H1 (cell line): ENCODE data around the gene MTFP1. TPM values are rescaled to one million over a fixed set of nuclear protein-coding genes. Genes with fewer than 3 reads are reported as not detected.

ENCODE experiments used
- CTCF ChIA-PET: fragments of 300-600 bp; sonication (Branson Sonifier 250); formaldehyde crosslinking; loops from one replicate; lab custom pipeline; 2021; ENCODE audit not compliant: partially characterized antibody; lab: Charles Lee
- POLR2A ChIA-PET: fragments of 300-600 bp; sonication (Branson Sonifier 250); formaldehyde crosslinking; loops from one replicate; lab custom pipeline; 2021; ENCODE audit warnings: inconsistent platforms; ENCODE audit not compliant: partially characterized antibody; lab: Charles Lee
- DNase-seq, 2 experiments: peaks; one replicate each; pipeline versions ENCODE4 v3.0.0 to v3.0.0-alpha.2; 2010 to 2022; ENCODE audit warnings: low spot score in 2 of 2, low read depth in 1 of 2, mixed read lengths in 1 of 2
- FAIRE-seq: peaks from 2 replicates; lab custom pipeline; 2011; peaks lifted over from hg19 to GRCh38; lab: Jason Lieb, UNC
- H2AFZ ChIP-seq: 2 replicates; pipeline ENCODE4 v1.8.1; 2012; ENCODE audit warnings: low read length, inconsistent platforms
- H2AK5ac ChIP-seq: 2 replicates; pipeline ENCODE4 v1.6.1; 2013; ENCODE audit warnings: low read depth, low read length
- H2BK120ac ChIP-seq: replicated peaks from 2 replicates; pipeline ENCODE3; 2013; ENCODE audit warnings: low read depth, low read length, inconsistent platforms
- H2BK12ac ChIP-seq: 2 replicates; pipeline ENCODE4 v1.6.1; 2013; ENCODE audit warnings: low read depth, low read length
- H2BK15ac ChIP-seq: 2 replicates; pipeline ENCODE4 v1.6.1; 2013; ENCODE audit warnings: low read length
- H2BK20ac ChIP-seq: 2 replicates; pipeline ENCODE4 v1.6.1; 2013; ENCODE audit warnings: low read length
- H2BK5ac ChIP-seq: 2 replicates; pipeline ENCODE4 v1.6.1; 2013; ENCODE audit warnings: low read depth, low read length
- H3K14ac ChIP-seq: 2 replicates; pipeline ENCODE4 v1.6.1; 2013; ENCODE audit warnings: inconsistent platforms; ENCODE audit not compliant: insufficient read length
- H3K18ac ChIP-seq: 2 replicates; pipeline ENCODE4 v1.6.1; 2013; ENCODE audit warnings: low read length; ENCODE audit errors: extremely low read depth
- H3K23ac ChIP-seq: 2 replicates; pipeline ENCODE4 v1.6.1; 2013; ENCODE audit warnings: inconsistent platforms; ENCODE audit not compliant: insufficient read length
- H3K23me2 ChIP-seq: 2 replicates; pipeline ENCODE4 v1.6.1; 2013; ENCODE audit warnings: low read depth, low read length
- H3K27ac ChIP-seq: 2 replicates; pipeline ENCODE4 v1.6.1; 2011; ENCODE audit warnings: low read depth, low read length, inconsistent platforms
- H3K27me3 ChIP-seq, 4 experiments: replicated peaks in 1 of 4; 1 replicate in 1 of 4; 2 replicates in 3 of 4; pipeline versions ENCODE4 v1.6.1 to v1.8.1; 2011 to 2013; ENCODE audit warnings: low read length in 3 of 4, mild to moderate bottlenecking in 3 of 4, inconsistent platforms in 2 of 4, mixed read lengths in 2 of 4, moderate library complexity in 1 of 4; ENCODE audit not compliant: control insufficient read depth in 3 of 4, insufficient read depth in 3 of 4; ENCODE audit errors: extremely low read depth in 1 of 4
- H3K36me3 ChIP-seq, 4 experiments: 2 replicates each; pipeline versions ENCODE4 v1.6.1 to v1.8.1; 2011 to 2013; ENCODE audit warnings: mild to moderate bottlenecking in 4 of 4, low read length in 3 of 4, moderate library complexity in 2 of 4, control low read depth in 1 of 4, inconsistent platforms in 1 of 4; ENCODE audit not compliant: insufficient read depth in 4 of 4, control insufficient read depth in 2 of 4
- H3K4ac ChIP-seq: replicated peaks from 2 replicates; pipeline ENCODE3; 2013; ENCODE audit warnings: low read length, low read depth, mixed read lengths, inconsistent platforms; ENCODE audit not compliant: insufficient read length
- H3K4me1 ChIP-seq, 4 experiments: replicated peaks in 1 of 4; 1 replicate in 1 of 4; 2 replicates in 3 of 4; pipeline versions ENCODE4 v1.6.1 to v1.8.1; 2011 to 2013; ENCODE audit warnings: low read length in 3 of 4, inconsistent platforms in 2 of 4, mixed read lengths in 1 of 4; ENCODE audit not compliant: insufficient read depth in 4 of 4, control insufficient read depth in 3 of 4
- H3K4me2 ChIP-seq, 2 experiments: 2 replicates each; pipeline versions ENCODE4 v1.6.1 to v1.8.1; 2011 to 2013; ENCODE audit warnings: low read depth in 2 of 2, low read length in 2 of 2, control low read depth in 1 of 2, inconsistent platforms in 1 of 2, mild to moderate bottlenecking in 1 of 2; ENCODE audit not compliant: insufficient read depth in 1 of 2
- H3K4me3 ChIP-seq, 4 experiments: fragments of 200-600, 300-600 bp in 1 of 4; sonication (generic), shearing (Covaris generic), sonication (Bioruptor Twin) in 1 of 4; 2 replicates each; pipeline versions ENCODE4 v1.5.1 to v1.8.1; 2011 to 2016; ENCODE audit warnings: low read length in 4 of 4, low read depth in 3 of 4, control low read depth in 2 of 4, inconsistent platforms in 2 of 4, mild to moderate bottlenecking in 2 of 4, mixed read lengths in 1 of 4, moderate library complexity in 1 of 4; ENCODE audit not compliant: insufficient read depth in 2 of 4; ENCODE audit errors: extremely low read depth in 1 of 4
- H3K56ac ChIP-seq: replicated peaks from 2 replicates; pipeline ENCODE3; 2013; ENCODE audit warnings: low read depth, mild to moderate bottlenecking, mixed read lengths, low read length, inconsistent platforms; ENCODE audit not compliant: insufficient read length
- H3K79me1 ChIP-seq: 2 replicates; pipeline ENCODE4 v1.6.1; 2013; ENCODE audit warnings: low read depth, low read length, control low read depth
- H3K79me2 ChIP-seq, 2 experiments: 2 replicates each; pipeline versions ENCODE4 v1.6.1 to v1.8.1; 2012 to 2013; ENCODE audit warnings: low read length in 2 of 2, mild to moderate bottlenecking in 2 of 2, inconsistent platforms in 1 of 2; ENCODE audit not compliant: insufficient read depth in 2 of 2, control insufficient read depth in 1 of 2
- H3K9ac ChIP-seq, 4 experiments: replicated peaks in 1 of 4; 1 replicate in 1 of 4; 2 replicates in 3 of 4; pipeline versions ENCODE4 v1.6.1 to v1.8.1; 2011 to 2013; ENCODE audit warnings: low read depth in 3 of 4, low read length in 3 of 4, control low read depth in 2 of 4, mild to moderate bottlenecking in 2 of 4, moderate library complexity in 2 of 4, inconsistent platforms in 1 of 4; ENCODE audit errors: extremely low read depth in 1 of 4
- H3K9me3 ChIP-seq, 2 experiments: 2 replicates each; pipeline versions ENCODE4 v1.6.1 to v1.8.1; 2012 to 2013; ENCODE audit warnings: mild to moderate bottlenecking in 2 of 2, moderate library complexity in 2 of 2, control low read depth in 1 of 2, inconsistent platforms in 1 of 2, low read depth in 1 of 2, low read length in 1 of 2, mixed read lengths in 1 of 2; ENCODE audit not compliant: insufficient read depth in 2 of 2
- H4K20me1 ChIP-seq, 2 experiments: replicated peaks in 1 of 2; 2 replicates each; pipeline versions ENCODE3 to v1.8.1; 2011 to 2013; ENCODE audit warnings: inconsistent platforms in 2 of 2, low read length in 2 of 2, mild to moderate bottlenecking in 1 of 2; ENCODE audit not compliant: insufficient read depth in 2 of 2, control insufficient read depth in 1 of 2
- H4K5ac ChIP-seq: 2 replicates; pipeline ENCODE4 v1.6.1; 2013; ENCODE audit warnings: low read length, low read depth, mixed read lengths, inconsistent platforms; ENCODE audit not compliant: insufficient read length
- H4K8ac ChIP-seq: 2 replicates; pipeline ENCODE4 v1.8.0; 2013; ENCODE audit warnings: mild to moderate bottlenecking, moderate library complexity, low read length, inconsistent platforms; ENCODE audit not compliant: insufficient read depth; ENCODE audit errors: extremely low read depth
- H4K91ac ChIP-seq: replicated peaks from 2 replicates; pipeline ENCODE3; 2013; ENCODE audit warnings: low read length, mixed read lengths, inconsistent platforms; ENCODE audit not compliant: insufficient read length
- TEAD4 ChIP-seq: IDR thresholded peaks from 2 replicates; pipeline ENCODE4 v1.6.1; 2012; ENCODE audit warnings: low read depth, low read length, inconsistent platforms, mixed read lengths
- WGBS, 2 experiments: shearing (Covaris generic) in 1 of 2; methylation state at CpG; one replicate each; pipeline versions ENCODE4 v1.1.6 to v1.1.7; 2013 to 2015; ENCODE audit warnings: low lambda C conversion rate in 2 of 2, mixed read lengths in 2 of 2, inconsistent platforms in 1 of 2, low coverage in 1 of 2, missing lambda C conversion rate in 1 of 2; ENCODE audit not compliant: insufficient replicate concordance in 2 of 2, insufficient coverage in 1 of 2, insufficient read length in 1 of 2; ENCODE audit errors: extremely low coverage in 1 of 2, missing lambda C conversion rate in 1 of 2; 5-methylcytosine and 5-hydroxymethylcytosine counted together
- polyA plus RNA-seq, 7 experiments: library from polyadenylated mRNA; depleted of rRNA in 3 of 7; stranded (reverse) in 5 of 7; unstranded in 2 of 7; fragments of >200 nt in 5 of 7; fragments of 200-250 nt in 2 of 7; gene quantifications; 1 replicate in 5 of 7; 2 replicates in 1 of 7; 4 replicates in 1 of 7; pipeline versions ENCODE4 v1.2.1 to v1.2.3, GENCODE V29; 2011 to 2013; ENCODE audit warnings: missing spikeins in 2 of 7, mixed read lengths in 2 of 7
- total RNA-seq: library from RNA; stranded (reverse); fragmentation: NEBNext Ultra II Directional; extraction: Animal tissue kit (Norgen Biotek cat#: 25700); gene quantifications from 2 replicates; pipeline ENCODE4 v1.2.1, GENCODE V29; 2021
- TF ChIP-seq, protein P1 (sequence below): IDR thresholded peaks from 2 replicates; pipeline ENCODE4 v1.6.1; 2012; ENCODE audit warnings: low read length, inconsistent platforms
- TF ChIP-seq, protein P2 (sequence below): IDR thresholded peaks from 2 replicates; pipeline ENCODE4 v1.6.1; 2012; ENCODE audit warnings: inconsistent platforms

Gene MTFP1
- total and polyA plus RNA-seq, 2 of the 8 experiments (the other 6 are each of a cell fraction or from before 2014, with no cell fraction given) = 59.8 to 98.8 TPM

DNA sequence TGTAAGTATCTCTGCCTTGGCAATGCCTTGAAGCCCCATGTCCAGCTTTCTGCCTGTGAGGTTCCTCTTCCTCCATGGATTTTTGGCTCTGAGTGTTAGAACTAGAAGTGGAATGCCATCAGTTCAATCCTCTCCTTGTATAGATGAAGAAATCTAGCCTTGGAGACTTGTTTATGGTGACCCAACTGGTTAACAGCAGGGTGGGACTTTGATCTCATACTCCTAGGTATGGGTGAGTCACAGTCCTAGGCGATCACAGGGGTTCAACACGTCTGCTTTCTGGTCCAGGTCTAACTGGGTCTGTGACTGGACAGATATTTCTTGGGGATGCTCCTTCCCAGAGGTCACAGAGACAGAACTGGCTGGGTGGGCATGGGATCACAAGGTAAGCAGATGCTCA lies 9.2 kb upstream of the MTFP1 start:
- TF ChIP-seq TEAD4 = no peak
- TF ChIP-seq, protein P1, sequence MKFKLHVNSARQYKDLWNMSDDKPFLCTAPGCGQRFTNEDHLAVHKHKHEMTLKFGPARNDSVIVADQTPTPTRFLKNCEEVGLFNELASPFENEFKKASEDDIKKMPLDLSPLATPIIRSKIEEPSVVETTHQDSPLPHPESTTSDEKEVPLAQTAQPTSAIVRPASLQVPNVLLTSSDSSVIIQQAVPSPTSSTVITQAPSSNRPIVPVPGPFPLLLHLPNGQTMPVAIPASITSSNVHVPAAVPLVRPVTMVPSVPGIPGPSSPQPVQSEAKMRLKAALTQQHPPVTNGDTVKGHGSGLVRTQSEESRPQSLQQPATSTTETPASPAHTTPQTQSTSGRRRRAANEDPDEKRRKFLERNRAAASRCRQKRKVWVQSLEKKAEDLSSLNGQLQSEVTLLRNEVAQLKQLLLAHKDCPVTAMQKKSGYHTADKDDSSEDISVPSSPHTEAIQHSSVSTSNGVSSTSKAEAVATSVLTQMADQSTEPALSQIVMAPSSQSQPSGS = no peak
- TF ChIP-seq, protein P2, sequence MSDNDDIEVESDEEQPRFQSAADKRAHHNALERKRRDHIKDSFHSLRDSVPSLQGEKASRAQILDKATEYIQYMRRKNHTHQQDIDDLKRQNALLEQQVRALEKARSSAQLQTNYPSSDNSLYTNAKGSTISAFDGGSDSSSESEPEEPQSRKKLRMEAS = no peak
- H2BK20ac ChIP-seq = no peak overlapping the region
- no peaks in the 10 kb centered on the region for H3K79me2 ChIP-seq
- ChIA-PET CTCF (no interaction called here), POLR2A (interaction anchor here (1.2 kb wide), 1 partner anchor 19 kb away, joined by 3 read pairs; the partner anchor contains the start of gene SEC14L2)
- H2BK5ac ChIP-seq = no peak overlapping the region
- H3K18ac ChIP-seq = no peak overlapping the region
- no peaks in the 10 kb centered on the region for H3K27me3 ChIP-seq
- no peak overlapping the region for H4K8ac ChIP-seq
- peaks cover 0 to under 1% (median 0%) of the 10 kb centered on the region in 4 experiments; a peak in 1 of 7 replicates for H3K4me1 ChIP-seq
- no peak overlapping the region for H2BK120ac ChIP-seq
- H4K5ac ChIP-seq = no peak overlapping the region
- H4K91ac ChIP-seq = no peak overlapping the region
- no peak overlapping the region for H2AK5ac ChIP-seq
- H3K9me3 ChIP-seq = no peaks in the 10 kb centered on the region
- H3K56ac ChIP-seq = no peak overlapping the region
- no peak overlapping the region for H2BK12ac ChIP-seq
- H3K14ac ChIP-seq = no peak overlapping the region
- H3K23me2 ChIP-seq = no peaks in the 10 kb centered on the region
- no peaks in the 10 kb centered on the region for H3K79me1 ChIP-seq
- DNase-seq (no peak), FAIRE-seq (no peak)
- H3K23ac ChIP-seq = no peak overlapping the region
- H3K27ac ChIP-seq = no peak overlapping the region
- 91% methylated on average over 2 of the region's 2 CpGs; no CpG with 5 or more reads in 1 of the 2 experiments for WGBS, 2 experiments
- no peak overlapping the region for H3K4ac ChIP-seq
- no peak overlapping the region for H3K4me3 ChIP-seq
- peaks cover 1 to 5% of the 10 kb centered on the region in 2 experiments for H4K20me1 ChIP-seq
- no peak overlapping the region for H2BK15ac ChIP-seq
- no peak overlapping the region for H3K4me2 ChIP-seq
- H3K9ac ChIP-seq = no peak overlapping the region
- peaks cover 0 to 28% (median 12%) of the 10 kb centered on the region in 4 experiments; a peak in 6 of 8 replicates for H3K36me3 ChIP-seq
- H2AFZ ChIP-seq = no peak overlapping the region
